Liver (tissue), 9 donors: ENCODE results near the gene CIAO3. TPM values are rescaled to one million over a fixed set of nuclear protein-coding genes. Genes with fewer than 3 reads are reported as not detected.

Source experiments
- DNase-seq: peaks from one replicate; pipeline ENCODE4 v3.0.0-alpha.2; 2017; ENCODE audit warnings: low spot score
- H3K27ac ChIP-seq, 2 donors: one replicate each; pipeline ENCODE4 v1.7.0; 2013; ENCODE audit warnings: inconsistent platforms in 2 of 2, low read length in 2 of 2, control low read depth in 1 of 2, low read depth in 1 of 2, mild to moderate bottlenecking in 1 of 2
- H3K27me3 ChIP-seq, 4 donors: one replicate each; pipeline versions ENCODE4 v1.6.1 to v1.7.0; 2013; ENCODE audit warnings: low read length in 3 of 4, inconsistent platforms in 1 of 4, mild to moderate bottlenecking in 1 of 4, moderate library complexity in 1 of 4; ENCODE audit not compliant: control insufficient read depth in 4 of 4, insufficient read depth in 4 of 4
- H3K36me3 ChIP-seq, 4 donors: one replicate each; pipeline versions ENCODE4 v1.6.1 to v1.7.0; 2013; ENCODE audit warnings: low read length in 3 of 4, mild to moderate bottlenecking in 3 of 4, low read depth in 1 of 4, moderate library complexity in 1 of 4; ENCODE audit not compliant: control insufficient read depth in 4 of 4, insufficient read depth in 3 of 4
- H3K4me1 ChIP-seq, 4 donors: one replicate each; pipeline versions ENCODE4 v1.6.1 to v1.7.0; 2013; ENCODE audit warnings: low read length in 3 of 4, mild to moderate bottlenecking in 3 of 4, moderate library complexity in 1 of 4; ENCODE audit not compliant: control insufficient read depth in 4 of 4, insufficient read depth in 4 of 4
- H3K4me3 ChIP-seq, 3 donors: one replicate each; pipeline versions ENCODE4 v1.6.1 to v1.7.0; 2013; ENCODE audit warnings: low read length in 3 of 3, control low read depth in 1 of 3, low read depth in 1 of 3, mild to moderate bottlenecking in 1 of 3
- H3K9ac ChIP-seq, 2 donors: one replicate each; pipeline ENCODE4 v1.7.0; 2013; ENCODE audit warnings: low read length in 2 of 2, mild to moderate bottlenecking in 2 of 2, moderate library complexity in 2 of 2, control low read depth in 1 of 2, low read depth in 1 of 2
- H3K9me3 ChIP-seq, 4 donors: one replicate each; pipeline versions ENCODE4 v1.6.1 to v1.7.0; 2013; ENCODE audit warnings: low read length in 3 of 4; ENCODE audit not compliant: control insufficient read depth in 4 of 4
- EGR1 ChIP-seq, 2 donors: IDR thresholded peaks; 2 replicates each; pipeline ENCODE4 v1.6.1; 2016 to 2018; ENCODE audit warnings: antibody characterized with exemption in 2 of 2, low read depth in 2 of 2
- FOXA1 ChIP-seq: IDR thresholded peaks from 2 replicates; pipeline ENCODE4 v1.6.1; 2016; ENCODE audit warnings: antibody characterized with exemption
- FOXA2 ChIP-seq: IDR thresholded peaks from 2 replicates; pipeline ENCODE4 v1.6.1; 2016; ENCODE audit warnings: antibody characterized with exemption
- GABPA ChIP-seq, 2 donors: IDR thresholded peaks in 1 of 2; conservative IDR thresholded peaks in 1 of 2; 2 replicates each; pipeline ENCODE4 v1.6.1; 2016; ENCODE audit warnings: antibody characterized with exemption in 2 of 2, mild to moderate bottlenecking in 1 of 2, moderate library complexity in 1 of 2
- HNF4A ChIP-seq, 2 donors: conservative IDR thresholded peaks; 2 replicates each; pipeline ENCODE4 v1.6.1; 2016; ENCODE audit warnings: antibody characterized with exemption in 2 of 2, mild to moderate bottlenecking in 2 of 2
- HNF4G ChIP-seq: IDR thresholded peaks from 2 replicates; pipeline ENCODE4 v1.6.1; 2016; ENCODE audit warnings: antibody characterized with exemption
- JUND ChIP-seq, 2 donors: IDR thresholded peaks; 2 replicates each; pipeline ENCODE4 v1.6.1; 2016; ENCODE audit warnings: antibody characterized with exemption in 2 of 2
- NR2F2 ChIP-seq: IDR thresholded peaks from 2 replicates; pipeline ENCODE4 v1.6.1; 2016; ENCODE audit warnings: antibody characterized with exemption
- RAD21 ChIP-seq, 2 donors: IDR thresholded peaks; 2 replicates each; pipeline ENCODE4 v1.6.1; 2016; ENCODE audit warnings: antibody characterized with exemption in 2 of 2, mild to moderate bottlenecking in 2 of 2
- RXRA ChIP-seq, 2 donors: IDR thresholded peaks; 2 replicates each; pipeline ENCODE4 v1.6.1; 2017 to 2018; ENCODE audit warnings: antibody characterized with exemption in 2 of 2, mild to moderate bottlenecking in 1 of 2
- SP1 ChIP-seq: IDR thresholded peaks from 2 replicates; pipeline ENCODE4 v1.6.1; 2018; ENCODE audit warnings: antibody characterized with exemption, mild to moderate bottlenecking
- TAF1 ChIP-seq: conservative IDR thresholded peaks from 2 replicates; pipeline ENCODE4 v1.6.1; 2016; ENCODE audit warnings: antibody characterized with exemption, mild to moderate bottlenecking
- YY1 ChIP-seq: IDR thresholded peaks from 2 replicates; pipeline ENCODE4 v1.6.1; 2016; ENCODE audit warnings: antibody characterized with exemption, mild to moderate bottlenecking
- WGBS: extraction: QIAGEN DNeasy Blood & Tissue Kit; methylation state at CpG from one replicate; pipeline ENCODE4 v1.1.7; 2013; 5-methylcytosine and 5-hydroxymethylcytosine counted together
- polyA plus RNA-seq, 2 donors: library from polyadenylated mRNA; stranded (reverse) in 1 of 2; unstranded in 1 of 2; fragments of 200-250 nt in 1 of 2; fragments of >200 nt in 1 of 2; fragmentation: Nextera tagmentation in 1 of 2; extraction: Ambion mirVana in 1 of 2; gene quantifications; one replicate each; pipeline versions ENCODE4 v1.2.1 to v1.2.3, GENCODE V29; 2013 to 2015
- total RNA-seq, 2 donors: library from RNA; depleted of rRNA; stranded (reverse); fragments of >200 nt; gene quantifications; one replicate each; pipeline ENCODE4 v1.2.3, GENCODE V29; 2014
- TF ChIP-seq, protein P1 (sequence below): IDR thresholded peaks from 2 replicates; pipeline ENCODE4 v1.6.1; 2016; ENCODE audit warnings: antibody characterized with exemption
- TF ChIP-seq, protein P2 (sequence below): IDR thresholded peaks from 2 replicates; pipeline ENCODE4 v1.6.1; 2016; ENCODE audit warnings: antibody characterized with exemption
- TF ChIP-seq, protein P3 (sequence below): IDR thresholded peaks from 2 replicates; pipeline ENCODE4 v1.6.1; 2016; ENCODE audit warnings: antibody characterized with exemption, mild to moderate bottlenecking
- TF ChIP-seq, protein P4 (sequence below): fragments of 150-350 bp; IDR thresholded peaks from 2 replicates; pipeline ENCODE4 v1.5.1; 2017; ENCODE audit warnings: improper control_type of control experiment, low read depth, low read length; ENCODE audit not compliant: missing input control
- TF ChIP-seq, protein P5 (sequence below): IDR thresholded peaks from 2 replicates; pipeline ENCODE4 v1.6.1; 2016; ENCODE audit warnings: antibody characterized with exemption
- donor health status: healthy.
- donor health status: healthy.
- donor health status: healthy.
- donor health status: healthy.
- donor health status: healthy.

CIAO3 gene
- total and polyA plus RNA-seq, 4 donors = 13.2 to 24.3 (median 16.5) TPM

DNA sequence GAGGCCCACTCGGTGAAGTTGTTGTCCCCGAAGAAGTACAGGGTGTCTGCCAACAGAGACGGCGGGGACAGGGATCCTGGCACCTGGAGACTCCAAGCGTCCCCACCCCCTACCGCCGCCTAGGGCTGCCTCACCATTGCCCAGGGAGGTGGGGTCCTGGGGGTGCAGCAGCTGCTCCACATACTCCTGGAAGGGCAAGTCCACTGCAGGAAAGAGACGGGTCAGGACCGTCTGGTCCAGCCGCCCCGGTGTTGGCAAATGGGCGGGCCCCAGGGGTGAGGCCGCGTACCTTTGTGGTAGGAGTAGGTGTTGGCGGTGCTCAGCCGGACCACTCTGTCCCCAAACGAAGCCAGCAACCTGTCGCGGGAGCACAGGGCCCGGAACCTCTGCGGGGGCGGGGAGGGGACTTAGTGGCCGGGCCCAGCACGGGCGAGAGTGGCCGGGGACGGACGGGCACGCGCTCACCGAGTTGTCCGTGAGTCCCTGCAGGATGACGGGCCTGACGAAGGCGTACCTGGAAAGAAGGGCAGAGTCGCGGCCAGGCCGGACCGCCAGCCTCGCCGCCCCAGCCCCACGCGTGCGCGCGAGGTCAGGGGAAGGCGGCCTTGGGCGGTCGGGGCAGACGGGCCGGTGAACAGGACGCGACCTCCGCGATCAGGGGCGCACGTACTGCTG lies 57.3 kb downstream of the CIAO3 start (continued):
- TF ChIP-seq, protein P1, sequence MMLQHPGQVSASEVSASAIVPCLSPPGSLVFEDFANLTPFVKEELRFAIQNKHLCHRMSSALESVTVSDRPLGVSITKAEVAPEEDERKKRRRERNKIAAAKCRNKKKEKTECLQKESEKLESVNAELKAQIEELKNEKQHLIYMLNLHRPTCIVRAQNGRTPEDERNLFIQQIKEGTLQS = no peak
- no peak for TF ChIP-seq TAF1
- TF ChIP-seq RXRA (IDR thresholded peaks at IDR 0.05) = no peak
- no peak for TF ChIP-seq YY1
- no peak for TF ChIP-seq GABPA (IDR thresholded peaks at IDR 0.05 in 1 of 2, conservative IDR thresholded peaks at IDR 0.05 in 1 of 2)

DNA sequence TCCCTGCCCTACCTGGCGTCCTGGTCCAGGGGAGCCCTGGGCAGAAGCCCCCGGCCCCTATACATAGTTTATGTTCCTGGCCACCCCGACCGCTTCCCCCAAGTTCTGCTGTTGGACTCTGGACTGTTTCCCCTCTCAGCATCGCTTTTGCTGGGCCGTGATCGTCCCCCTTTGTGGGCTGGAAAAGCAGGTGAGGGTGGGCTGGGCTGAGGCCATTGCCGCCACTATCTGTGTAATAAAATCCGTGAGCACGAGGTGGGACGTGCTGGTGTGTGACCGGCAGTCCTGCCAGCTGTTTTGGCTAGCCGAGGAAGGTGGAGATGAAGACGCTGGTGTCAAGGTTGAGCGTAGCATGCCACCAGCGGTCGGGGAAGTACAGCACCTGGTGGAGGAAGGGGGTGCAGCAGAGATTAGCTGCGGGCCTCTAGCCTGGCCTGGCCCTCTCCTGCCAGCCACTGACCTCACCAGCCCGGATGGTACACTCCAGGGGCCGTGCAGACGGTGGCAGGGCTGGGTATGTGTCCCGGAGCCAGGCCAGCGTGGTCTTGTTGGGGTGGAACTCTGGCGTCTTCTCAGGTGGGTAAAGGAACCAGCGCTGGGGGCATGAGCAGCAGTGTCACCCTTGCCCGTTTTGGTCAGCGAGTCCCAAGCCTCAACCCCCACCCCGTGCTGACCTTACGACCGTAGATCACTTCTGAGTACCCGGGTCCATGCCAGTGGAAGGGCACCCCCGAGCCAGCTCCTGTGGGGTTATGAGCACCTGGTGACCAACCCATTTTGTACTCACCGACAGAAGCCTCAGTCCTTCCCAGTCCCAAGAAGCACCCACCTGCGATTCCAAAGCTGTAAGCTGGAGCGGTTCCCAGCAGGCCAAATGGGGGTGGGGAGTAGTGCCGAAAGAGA lies 58.1 kb downstream of the CIAO3 start:
- H3K36me3 ChIP-seq = peaks cover 8 to 21% (median 12%) of the 10 kb centered on the region in 4 donors
- no peak for DNase-seq
- H3K9ac ChIP-seq = no peak overlapping the region
- no peak overlapping the region for H3K27ac ChIP-seq
- 83% methylated on average over 36 of the region's 36 CpGs for WGBS
- peaks cover 25 to 57% (median 46%) of the 10 kb centered on the region in 4 donors for H3K4me1 ChIP-seq
- peak overlapping the region in 2 of 3 donors; percentile 57 to 85 for H3K4me3 ChIP-seq
- H3K9me3 ChIP-seq = no peaks in the 10 kb centered on the region
- TF ChIP-seq SP1 (no peak), FOXA2 (no peak), TAF1 (no peak), FOXA1 (no peak), HNF4A (conservative IDR thresholded peaks at IDR 0.05) (no peak), RAD21 (IDR thresholded peaks at IDR 0.05) (no peak), HNF4G (no peak), YY1 (no peak)
- TF ChIP-seq, protein P1 = no peak
- TF ChIP-seq, protein P2, sequence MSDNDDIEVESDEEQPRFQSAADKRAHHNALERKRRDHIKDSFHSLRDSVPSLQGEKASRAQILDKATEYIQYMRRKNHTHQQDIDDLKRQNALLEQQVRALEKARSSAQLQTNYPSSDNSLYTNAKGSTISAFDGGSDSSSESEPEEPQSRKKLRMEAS = no peak
- TF ChIP-seq, protein P3, sequence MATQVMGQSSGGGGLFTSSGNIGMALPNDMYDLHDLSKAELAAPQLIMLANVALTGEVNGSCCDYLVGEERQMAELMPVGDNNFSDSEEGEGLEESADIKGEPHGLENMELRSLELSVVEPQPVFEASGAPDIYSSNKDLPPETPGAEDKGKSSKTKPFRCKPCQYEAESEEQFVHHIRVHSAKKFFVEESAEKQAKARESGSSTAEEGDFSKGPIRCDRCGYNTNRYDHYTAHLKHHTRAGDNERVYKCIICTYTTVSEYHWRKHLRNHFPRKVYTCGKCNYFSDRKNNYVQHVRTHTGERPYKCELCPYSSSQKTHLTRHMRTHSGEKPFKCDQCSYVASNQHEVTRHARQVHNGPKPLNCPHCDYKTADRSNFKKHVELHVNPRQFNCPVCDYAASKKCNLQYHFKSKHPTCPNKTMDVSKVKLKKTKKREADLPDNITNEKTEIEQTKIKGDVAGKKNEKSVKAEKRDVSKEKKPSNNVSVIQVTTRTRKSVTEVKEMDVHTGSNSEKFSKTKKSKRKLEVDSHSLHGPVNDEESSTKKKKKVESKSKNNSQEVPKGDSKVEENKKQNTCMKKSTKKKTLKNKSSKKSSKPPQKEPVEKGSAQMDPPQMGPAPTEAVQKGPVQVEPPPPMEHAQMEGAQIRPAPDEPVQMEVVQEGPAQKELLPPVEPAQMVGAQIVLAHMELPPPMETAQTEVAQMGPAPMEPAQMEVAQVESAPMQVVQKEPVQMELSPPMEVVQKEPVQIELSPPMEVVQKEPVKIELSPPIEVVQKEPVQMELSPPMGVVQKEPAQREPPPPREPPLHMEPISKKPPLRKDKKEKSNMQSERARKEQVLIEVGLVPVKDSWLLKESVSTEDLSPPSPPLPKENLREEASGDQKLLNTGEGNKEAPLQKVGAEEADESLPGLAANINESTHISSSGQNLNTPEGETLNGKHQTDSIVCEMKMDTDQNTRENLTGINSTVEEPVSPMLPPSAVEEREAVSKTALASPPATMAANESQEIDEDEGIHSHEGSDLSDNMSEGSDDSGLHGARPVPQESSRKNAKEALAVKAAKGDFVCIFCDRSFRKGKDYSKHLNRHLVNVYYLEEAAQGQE = no peak
- no peaks in the 10 kb centered on the region for H3K27me3 ChIP-seq

DNA sequence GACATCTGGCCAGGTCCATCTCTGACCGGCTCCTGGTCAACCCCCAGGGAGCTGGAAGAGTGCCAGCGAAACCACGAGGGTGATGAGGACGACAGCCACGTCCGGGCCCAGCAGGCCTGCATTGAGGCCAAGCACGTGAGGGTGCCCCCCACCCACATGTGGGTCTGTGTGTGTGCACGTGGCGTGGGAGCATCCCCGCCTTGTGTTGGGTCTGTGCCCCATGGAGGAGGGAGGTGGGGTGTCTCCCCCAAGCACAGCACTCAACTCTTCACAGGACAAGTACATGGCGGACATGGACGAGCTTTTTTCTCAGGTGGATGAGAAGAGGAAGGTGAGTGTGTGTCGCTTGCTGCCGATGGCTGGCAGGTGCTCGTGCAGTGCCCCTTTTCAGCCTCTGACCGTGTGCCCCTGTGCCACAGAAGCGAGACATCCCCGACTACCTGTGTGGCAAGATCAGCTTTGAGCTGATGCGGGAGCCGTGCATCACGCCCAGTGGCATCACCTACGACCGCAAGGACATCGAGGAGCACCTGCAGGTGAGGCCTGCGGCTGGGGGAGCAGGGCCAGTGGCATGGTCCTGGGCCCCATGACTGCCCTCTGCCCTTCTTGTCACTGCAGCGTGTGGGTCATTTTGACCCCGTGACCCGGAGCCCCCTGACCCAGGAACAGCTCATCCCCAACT lies 58.9 kb downstream of the CIAO3 start:
- H3K27me3 ChIP-seq = no peaks in the 10 kb centered on the region
- H3K27ac ChIP-seq = no peak overlapping the region
- H3K9me3 ChIP-seq = no peaks in the 10 kb centered on the region
- no peak overlapping the region for H3K9ac ChIP-seq
- WGBS = 79% methylated on average over 28 of the region's 28 CpGs
- DNase-seq = no peak
- H3K36me3 ChIP-seq = peaks cover 8 to 18% (median 12%) of the 10 kb centered on the region in 4 donors
- H3K4me1 ChIP-seq = peaks cover 25 to 57% (median 46%) of the 10 kb centered on the region in 4 donors
- peak overlapping the region in 1 of 3 donors; percentile 83 for H3K4me3 ChIP-seq
- TF ChIP-seq, protein P1 = no peak
- no peak for TF ChIP-seq TAF1
- TF ChIP-seq EGR1 (IDR thresholded peaks at IDR 0.05; ENCODE audit: low read depth in 2 of 2) = no peak
- TF ChIP-seq SP1 = no peak
- TF ChIP-seq JUND (IDR thresholded peaks at IDR 0.05) = no peak
- no peak for TF ChIP-seq HNF4G
- no peak for TF ChIP-seq GABPA (IDR thresholded peaks at IDR 0.05 in 1 of 2, conservative IDR thresholded peaks at IDR 0.05 in 1 of 2)
- TF ChIP-seq, protein P4, sequence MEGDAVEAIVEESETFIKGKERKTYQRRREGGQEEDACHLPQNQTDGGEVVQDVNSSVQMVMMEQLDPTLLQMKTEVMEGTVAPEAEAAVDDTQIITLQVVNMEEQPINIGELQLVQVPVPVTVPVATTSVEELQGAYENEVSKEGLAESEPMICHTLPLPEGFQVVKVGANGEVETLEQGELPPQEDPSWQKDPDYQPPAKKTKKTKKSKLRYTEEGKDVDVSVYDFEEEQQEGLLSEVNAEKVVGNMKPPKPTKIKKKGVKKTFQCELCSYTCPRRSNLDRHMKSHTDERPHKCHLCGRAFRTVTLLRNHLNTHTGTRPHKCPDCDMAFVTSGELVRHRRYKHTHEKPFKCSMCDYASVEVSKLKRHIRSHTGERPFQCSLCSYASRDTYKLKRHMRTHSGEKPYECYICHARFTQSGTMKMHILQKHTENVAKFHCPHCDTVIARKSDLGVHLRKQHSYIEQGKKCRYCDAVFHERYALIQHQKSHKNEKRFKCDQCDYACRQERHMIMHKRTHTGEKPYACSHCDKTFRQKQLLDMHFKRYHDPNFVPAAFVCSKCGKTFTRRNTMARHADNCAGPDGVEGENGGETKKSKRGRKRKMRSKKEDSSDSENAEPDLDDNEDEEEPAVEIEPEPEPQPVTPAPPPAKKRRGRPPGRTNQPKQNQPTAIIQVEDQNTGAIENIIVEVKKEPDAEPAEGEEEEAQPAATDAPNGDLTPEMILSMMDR = no peak
- no peak for TF ChIP-seq FOXA1
- TF ChIP-seq RAD21 (IDR thresholded peaks at IDR 0.05) = no peak
- no peak for TF ChIP-seq RXRA (IDR thresholded peaks at IDR 0.05)
- no peak for TF ChIP-seq FOXA2
- no peak for TF ChIP-seq NR2F2
- TF ChIP-seq, protein P5, sequence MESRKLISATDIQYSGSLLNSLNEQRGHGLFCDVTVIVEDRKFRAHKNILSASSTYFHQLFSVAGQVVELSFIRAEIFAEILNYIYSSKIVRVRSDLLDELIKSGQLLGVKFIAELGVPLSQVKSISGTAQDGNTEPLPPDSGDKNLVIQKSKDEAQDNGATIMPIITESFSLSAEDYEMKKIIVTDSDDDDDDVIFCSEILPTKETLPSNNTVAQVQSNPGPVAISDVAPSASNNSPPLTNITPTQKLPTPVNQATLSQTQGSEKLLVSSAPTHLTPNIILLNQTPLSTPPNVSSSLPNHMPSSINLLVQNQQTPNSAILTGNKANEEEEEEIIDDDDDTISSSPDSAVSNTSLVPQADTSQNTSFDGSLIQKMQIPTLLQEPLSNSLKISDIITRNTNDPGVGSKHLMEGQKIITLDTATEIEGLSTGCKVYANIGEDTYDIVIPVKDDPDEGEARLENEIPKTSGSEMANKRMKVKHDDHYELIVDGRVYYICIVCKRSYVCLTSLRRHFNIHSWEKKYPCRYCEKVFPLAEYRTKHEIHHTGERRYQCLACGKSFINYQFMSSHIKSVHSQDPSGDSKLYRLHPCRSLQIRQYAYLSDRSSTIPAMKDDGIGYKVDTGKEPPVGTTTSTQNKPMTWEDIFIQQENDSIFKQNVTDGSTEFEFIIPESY = no peak
